HG03439 (cell line): ENCODE measurements around the gene MBP.
"Not testable (repeated sequence)": the region's sequence is repeated elsewhere in the genome, so short reads cannot be mapped to it uniquely, and the experiment has no call there.

Experiments
- ATAC-seq: cut with Tn5 transposase; IDR thresholded peaks from one replicate; pipeline ENCODE4 v1.9.1; 2021; ENCODE audit warnings: mild to moderate bottlenecking, moderate library complexity; ENCODE audit not compliant: unreplicated experiment

MBP gene

GRCh38 chr18:76980663-76981395 lies 151.8 kb downstream of the MBP start:
- peak; percentile 31 for ATAC-seq

DNA sequence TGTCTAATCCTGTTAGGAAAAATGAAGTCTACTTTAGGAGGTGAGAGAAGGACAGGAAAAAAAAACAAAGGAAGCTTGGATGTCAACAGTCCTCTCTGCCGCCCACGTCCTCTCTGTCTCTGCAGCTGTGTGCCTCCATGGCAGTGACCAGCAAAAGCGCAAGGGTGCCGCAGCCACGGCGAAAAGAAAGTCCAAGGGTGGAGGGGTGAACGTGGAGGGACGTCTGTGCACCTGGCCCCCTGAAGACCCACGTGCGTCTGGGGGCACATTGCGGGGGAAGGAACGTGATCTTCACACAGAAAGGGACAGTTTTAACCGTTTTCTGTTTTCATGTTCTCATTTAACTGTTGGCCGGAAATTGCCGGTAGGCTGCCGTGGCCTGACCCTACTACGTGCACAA lies 152.7 kb downstream of the MBP start:
- no peak for ATAC-seq

- ATAC-seq = no peak
These were observed 153.4 kb downstream of the MBP start for GRCh38 chr18:76979111-76979751.

- ATAC-seq = no peak
These were observed 154.0 kb downstream of the MBP start for GRCh38 chr18:76978616-76979015.

DNA sequence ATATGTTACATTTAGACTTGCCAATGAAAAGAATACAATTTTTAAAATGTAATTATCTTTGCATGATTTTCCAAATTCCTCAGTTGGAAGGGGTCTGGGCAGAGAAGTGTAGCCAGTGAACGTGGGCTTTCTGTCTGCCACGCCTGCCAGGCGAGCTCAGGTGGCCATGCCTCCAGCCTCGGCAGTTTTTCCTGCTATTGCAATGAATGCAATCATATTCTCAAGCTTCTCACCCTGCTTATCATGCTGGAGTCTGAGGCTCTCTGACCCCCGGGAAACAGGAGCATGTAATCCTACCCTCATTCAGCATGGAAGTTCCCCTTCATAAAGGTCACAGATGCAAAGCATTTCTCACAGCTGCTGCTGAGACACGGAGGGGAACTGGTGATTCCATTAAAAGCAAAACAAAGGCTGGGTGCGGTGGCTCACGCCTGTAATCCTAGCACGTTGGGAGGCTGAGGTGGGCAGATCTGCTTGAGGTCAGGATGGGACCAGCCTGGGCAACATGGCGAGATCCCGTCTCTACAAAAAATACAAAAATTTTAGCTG lies 154.8 kb downstream of the MBP start:
- ATAC-seq = no peak

GRCh38 chr18:76977108-76977621 lies 155.4 kb downstream of the MBP start:
- no peak for ATAC-seq

DNA sequence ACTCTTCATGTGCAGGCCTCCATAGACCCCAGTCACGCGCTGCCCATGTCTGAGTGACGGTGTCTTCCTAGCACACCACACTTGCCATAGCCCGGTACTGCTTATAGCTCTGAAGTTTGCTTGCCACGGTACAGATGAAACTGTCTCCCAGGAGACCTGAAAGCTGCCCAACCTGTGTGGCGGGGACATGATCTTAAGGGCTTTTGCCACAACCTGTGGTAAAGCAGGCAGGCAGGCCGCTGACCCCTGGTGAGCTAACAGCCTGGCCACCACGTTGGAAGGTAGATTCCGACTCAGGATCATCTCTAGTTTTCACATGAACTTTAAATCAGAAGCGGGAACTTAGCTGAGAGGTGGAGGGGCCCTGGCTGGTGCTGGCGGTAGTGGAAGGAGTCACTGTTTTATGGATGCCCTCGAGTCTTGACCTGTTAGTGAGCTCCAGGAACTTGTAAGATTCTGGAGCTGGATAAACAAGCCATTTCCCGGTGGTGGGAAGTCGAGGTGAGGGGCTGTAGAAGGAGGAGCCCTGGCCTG lies 156.9 kb downstream of the MBP start:
- no peak for ATAC-seq

GRCh38 chr18:76974386-76974785 lies 158.2 kb downstream of the MBP start:
- ATAC-seq = no peak

- ATAC-seq = no peak
These were observed 158.9 kb downstream of the MBP start for GRCh38 chr18:76973520-76974266.

GRCh38 chr18:76972846-76973519 lies 159.6 kb downstream of the MBP start:
- ATAC-seq = no peak

DNA sequence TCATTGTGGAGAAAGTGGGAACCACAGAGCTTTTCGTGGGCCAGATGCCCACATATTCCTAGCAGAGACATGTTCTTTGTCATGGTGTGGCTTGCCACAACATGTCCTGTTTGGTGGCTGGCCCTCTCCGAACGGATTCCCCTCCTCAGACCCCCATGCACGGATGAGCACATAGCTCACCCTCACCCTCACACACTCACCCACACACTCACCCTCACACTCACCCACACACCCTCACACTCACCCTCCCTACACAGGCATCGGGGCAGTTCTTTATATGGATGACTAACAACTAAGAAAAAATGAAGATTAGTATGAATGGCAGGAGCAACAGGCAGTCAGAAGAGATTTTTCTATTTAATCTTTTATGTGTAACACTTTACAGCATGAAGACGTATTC lies 160.3 kb downstream of the MBP start:
- no peak for ATAC-seq

GRCh38 chr18:76970770-76971559 lies 161.6 kb downstream of the MBP start:
- no peak for ATAC-seq

GRCh38 chr18:76967721-76968472 lies 164.7 kb downstream of the MBP start:
- ATAC-seq = no peak

- not testable (repeated sequence) for ATAC-seq
These were observed 165.3 kb downstream of the MBP start for GRCh38 chr18:76967299-76967698.

GRCh38 chr18:76965555-76966151 lies 166.9 kb downstream of the MBP start:
- ATAC-seq = peak; percentile 54

- ATAC-seq = no peak
These were observed 168.6 kb downstream of the MBP start for GRCh38 chr18:76963936-76964335.

DNA sequence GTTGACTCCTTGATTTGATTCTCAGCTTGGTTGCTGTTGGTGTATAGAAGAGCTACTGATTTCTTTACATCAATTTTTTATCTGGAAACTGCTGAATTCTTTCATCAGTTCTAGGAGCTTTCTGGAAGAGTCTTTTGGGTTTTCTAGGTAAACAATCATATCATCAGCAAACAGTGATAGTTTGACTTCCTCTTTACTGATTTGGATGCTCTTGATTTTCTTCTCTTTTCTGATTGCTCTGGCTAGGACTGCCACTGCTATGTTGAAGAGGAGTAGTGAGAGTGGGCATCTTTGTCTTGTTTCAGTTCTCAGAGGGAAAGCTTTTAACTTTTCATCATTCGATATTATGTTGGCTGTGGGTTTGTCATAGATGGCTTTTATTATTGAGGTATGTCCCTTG lies 169.7 kb downstream of the MBP start:
- no peak for ATAC-seq

DNA sequence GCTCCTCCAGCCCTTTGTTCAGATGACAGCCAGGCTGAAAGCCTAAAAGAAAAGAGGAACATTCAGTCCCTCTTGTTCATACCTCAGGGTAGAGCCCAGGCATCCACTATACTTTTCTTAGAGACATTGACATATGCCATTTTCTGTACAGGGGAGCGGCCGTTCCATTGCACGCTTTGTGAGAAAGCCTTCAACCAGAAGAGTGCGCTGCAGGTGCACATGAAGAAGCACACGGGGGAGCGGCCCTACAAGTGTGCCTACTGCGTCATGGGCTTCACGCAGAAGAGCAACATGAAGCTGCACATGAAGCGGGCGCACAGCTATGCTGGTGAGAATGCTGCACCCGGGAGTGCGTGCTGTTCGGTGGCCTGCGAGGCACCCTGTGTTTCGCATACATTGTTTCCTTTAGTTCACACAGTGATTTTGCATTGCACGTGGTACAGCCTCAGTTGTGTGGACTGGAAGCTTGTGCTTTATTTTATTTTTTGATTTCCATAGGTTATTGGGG lies 172.0 kb downstream of the MBP start:
- no peak for ATAC-seq
